C4-2B (cell line): Measurements from ENCODE around the gene DUS4L.

Source experiments
- H3K27ac ChIP-seq: fragments of 450-650 bp; 2 replicates; pipeline ENCODE4 v1.5.1; 2017
- ZFX ChIP-seq: fragments of 450-650 bp; IDR thresholded peaks from 2 replicates; pipeline ENCODE4 v1.6.1; 2017
- TF ChIP-seq, protein P1 (sequence below): fragments of 450-650 bp; conservative IDR thresholded peaks from 2 replicates; pipeline ENCODE4 v1.5.1; 2017; ENCODE audit warnings: mild to moderate bottlenecking

DUS4L gene

DNA sequence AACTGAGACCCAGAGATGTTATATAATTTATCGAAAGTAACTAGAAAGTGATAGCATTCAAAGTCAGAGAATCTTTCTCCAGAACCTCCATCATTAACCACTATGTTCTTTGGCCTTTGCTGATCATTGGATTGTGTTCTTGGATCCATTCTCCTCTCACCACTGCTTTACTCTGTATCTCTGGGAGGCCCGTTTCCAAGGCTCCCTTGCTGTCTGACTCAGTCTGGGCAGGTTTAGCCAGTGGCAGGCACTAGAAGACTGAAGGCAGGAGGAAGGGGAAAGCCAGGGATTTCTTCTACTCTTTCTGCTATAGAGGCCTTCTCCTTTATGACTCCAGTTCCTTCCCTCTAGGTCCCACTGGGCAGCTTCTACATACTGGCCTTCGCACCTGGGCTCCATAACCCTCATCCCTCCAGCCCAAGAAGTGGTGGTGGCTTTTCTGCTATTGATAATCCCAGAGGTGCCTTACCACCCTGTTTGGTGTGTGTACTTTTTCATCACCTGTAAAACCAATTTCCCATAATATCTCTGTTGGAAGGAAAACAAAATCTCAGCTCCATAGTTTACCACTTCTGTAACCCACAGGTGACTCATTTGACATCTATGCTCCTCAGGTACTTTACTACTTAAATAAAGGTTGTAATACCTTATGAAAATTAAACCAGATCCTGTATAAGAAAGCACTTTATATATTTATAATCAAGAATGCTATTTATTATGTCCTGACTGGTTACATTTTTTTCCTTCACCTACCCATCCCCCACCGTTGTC lies 52.3 kb downstream of the DUS4L start:
- peak overlapping the region; percentile 90 for H3K27ac ChIP-seq
- no peak for TF ChIP-seq ZFX
- TF ChIP-seq, protein P1, sequence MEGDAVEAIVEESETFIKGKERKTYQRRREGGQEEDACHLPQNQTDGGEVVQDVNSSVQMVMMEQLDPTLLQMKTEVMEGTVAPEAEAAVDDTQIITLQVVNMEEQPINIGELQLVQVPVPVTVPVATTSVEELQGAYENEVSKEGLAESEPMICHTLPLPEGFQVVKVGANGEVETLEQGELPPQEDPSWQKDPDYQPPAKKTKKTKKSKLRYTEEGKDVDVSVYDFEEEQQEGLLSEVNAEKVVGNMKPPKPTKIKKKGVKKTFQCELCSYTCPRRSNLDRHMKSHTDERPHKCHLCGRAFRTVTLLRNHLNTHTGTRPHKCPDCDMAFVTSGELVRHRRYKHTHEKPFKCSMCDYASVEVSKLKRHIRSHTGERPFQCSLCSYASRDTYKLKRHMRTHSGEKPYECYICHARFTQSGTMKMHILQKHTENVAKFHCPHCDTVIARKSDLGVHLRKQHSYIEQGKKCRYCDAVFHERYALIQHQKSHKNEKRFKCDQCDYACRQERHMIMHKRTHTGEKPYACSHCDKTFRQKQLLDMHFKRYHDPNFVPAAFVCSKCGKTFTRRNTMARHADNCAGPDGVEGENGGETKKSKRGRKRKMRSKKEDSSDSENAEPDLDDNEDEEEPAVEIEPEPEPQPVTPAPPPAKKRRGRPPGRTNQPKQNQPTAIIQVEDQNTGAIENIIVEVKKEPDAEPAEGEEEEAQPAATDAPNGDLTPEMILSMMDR: no peak

DNA sequence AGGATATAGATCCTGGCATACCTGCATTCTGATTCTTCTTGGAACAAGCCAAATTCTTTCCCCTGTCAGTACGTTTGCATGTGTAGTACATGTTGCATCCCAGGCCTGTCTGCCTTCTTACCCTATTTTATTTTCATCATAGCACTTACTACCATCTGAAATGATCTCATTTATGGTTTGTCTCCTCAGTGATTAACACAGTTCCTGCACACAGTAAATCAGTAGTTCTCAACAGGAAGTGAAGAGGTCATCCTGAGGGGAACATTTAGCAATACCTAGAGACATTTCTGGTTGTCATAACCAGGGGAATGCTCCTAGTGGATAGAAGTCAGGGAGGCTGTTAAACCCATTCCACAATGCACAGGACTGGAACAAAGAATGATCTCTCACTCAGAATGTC lies 58.7 kb downstream of the DUS4L start:
- TF ChIP-seq, protein P1: no peak
- no peak for TF ChIP-seq ZFX
- H3K27ac ChIP-seq: peak overlapping the region; percentile 62; the same call in 1 of the 2 replicates

DNA sequence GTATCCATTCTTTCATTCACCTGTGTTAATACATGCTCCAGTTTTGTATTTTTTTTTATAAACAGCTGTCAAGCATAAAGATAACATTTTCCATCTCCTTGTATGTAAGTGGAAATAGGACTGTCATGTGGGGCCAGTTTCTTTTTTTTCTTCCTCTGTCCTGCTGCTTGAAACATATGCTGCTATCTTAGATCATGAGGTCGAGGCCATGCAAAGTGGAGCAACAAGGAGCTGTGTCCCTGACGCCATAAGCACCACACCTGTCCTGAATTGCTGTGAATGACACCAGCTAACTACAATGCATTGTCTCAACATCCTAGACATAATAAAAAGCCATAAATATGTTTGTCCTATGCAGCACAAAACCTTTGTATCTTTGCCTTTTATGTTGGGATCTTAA lies 59.1 kb downstream of the DUS4L start:
- TF ChIP-seq, protein P1: no peak
- TF ChIP-seq ZFX: no peak
- peak overlapping the region; percentile 62; the same call in 1 of the 2 replicates for H3K27ac ChIP-seq

GRCh38 chr7:107627002-107627401 lies 63.2 kb downstream of the DUS4L start:
- TF ChIP-seq, protein P1: no peak
- TF ChIP-seq ZFX: no peak
- no peak overlapping the region for H3K27ac ChIP-seq
